H1 (cell line): ENCODE data around the gene ANKS1B.

Source experiments
- BRCA1 ChIP-seq: IDR thresholded peaks from 2 replicates; pipeline ENCODE4 v1.6.1; 2012; ENCODE audit warnings: low read depth, low read length, improper control_type of control experiment
- GABPA ChIP-seq: IDR thresholded peaks from 2 replicates; pipeline ENCODE4 v1.6.1; 2011; ENCODE audit warnings: mild to moderate bottlenecking, low read length, moderate library complexity, borderline replicate concordance; ENCODE audit not compliant: insufficient read depth
- TF ChIP-seq, protein P1 (sequence below), 3 experiments: IDR thresholded peaks; 1 replicate in 2 of 3; 2 replicates in 1 of 3; pipeline versions ENCODE4 v1.5.1 to v1.6.1; 2011; ENCODE audit warnings: low read length in 3 of 3, mild to moderate bottlenecking in 3 of 3, inconsistent platforms in 2 of 3, low read depth in 1 of 3, moderate library complexity in 1 of 3; ENCODE audit not compliant: insufficient read depth in 1 of 3; ENCODE audit errors: control extremely low read depth in 1 of 3

DNA sequence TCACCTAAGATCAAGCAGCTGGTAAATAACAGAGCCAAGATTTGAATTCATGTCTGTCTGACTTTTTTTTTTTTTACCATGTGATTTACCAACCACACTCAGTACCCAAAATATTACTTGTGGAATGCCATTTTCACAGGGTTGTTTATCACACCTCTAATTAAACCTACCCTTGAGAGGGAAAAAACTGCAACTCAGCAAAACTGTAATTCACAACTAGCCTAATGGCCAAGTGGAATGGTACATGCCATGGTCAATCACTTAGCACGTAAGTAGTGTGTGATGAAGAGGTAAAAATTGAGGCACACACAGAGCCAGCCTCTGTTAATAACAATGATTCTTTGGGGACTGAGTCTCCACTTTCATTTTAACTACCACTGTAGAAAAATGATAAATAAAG, 750.0 kb downstream of the ANKS1B start:
- TF ChIP-seq, protein P1, sequence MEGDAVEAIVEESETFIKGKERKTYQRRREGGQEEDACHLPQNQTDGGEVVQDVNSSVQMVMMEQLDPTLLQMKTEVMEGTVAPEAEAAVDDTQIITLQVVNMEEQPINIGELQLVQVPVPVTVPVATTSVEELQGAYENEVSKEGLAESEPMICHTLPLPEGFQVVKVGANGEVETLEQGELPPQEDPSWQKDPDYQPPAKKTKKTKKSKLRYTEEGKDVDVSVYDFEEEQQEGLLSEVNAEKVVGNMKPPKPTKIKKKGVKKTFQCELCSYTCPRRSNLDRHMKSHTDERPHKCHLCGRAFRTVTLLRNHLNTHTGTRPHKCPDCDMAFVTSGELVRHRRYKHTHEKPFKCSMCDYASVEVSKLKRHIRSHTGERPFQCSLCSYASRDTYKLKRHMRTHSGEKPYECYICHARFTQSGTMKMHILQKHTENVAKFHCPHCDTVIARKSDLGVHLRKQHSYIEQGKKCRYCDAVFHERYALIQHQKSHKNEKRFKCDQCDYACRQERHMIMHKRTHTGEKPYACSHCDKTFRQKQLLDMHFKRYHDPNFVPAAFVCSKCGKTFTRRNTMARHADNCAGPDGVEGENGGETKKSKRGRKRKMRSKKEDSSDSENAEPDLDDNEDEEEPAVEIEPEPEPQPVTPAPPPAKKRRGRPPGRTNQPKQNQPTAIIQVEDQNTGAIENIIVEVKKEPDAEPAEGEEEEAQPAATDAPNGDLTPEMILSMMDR (IDR thresholded peaks at IDR 0.05; ENCODE audit: control extremely low read depth in 1 of 3, insufficient read depth in 1 of 3, low read depth in 1 of 3, low read length in 3 of 3): no peak
- TF ChIP-seq GABPA: no peak
- no peak for TF ChIP-seq BRCA1
